HG03039 (cell line): ENCODE data around the gene THAP7.
"Not testable (repeated sequence)": the region's sequence is repeated elsewhere in the genome, so short reads cannot be mapped to it uniquely, and the experiment has no call there.

Experiments
- ATAC-seq: cut with Tn5 transposase; IDR thresholded peaks from one replicate; pipeline ENCODE4 v1.9.1; 2021; ENCODE audit warnings: mild to moderate bottlenecking, moderate library complexity; ENCODE audit not compliant: unreplicated experiment

The THAP7 gene

DNA sequence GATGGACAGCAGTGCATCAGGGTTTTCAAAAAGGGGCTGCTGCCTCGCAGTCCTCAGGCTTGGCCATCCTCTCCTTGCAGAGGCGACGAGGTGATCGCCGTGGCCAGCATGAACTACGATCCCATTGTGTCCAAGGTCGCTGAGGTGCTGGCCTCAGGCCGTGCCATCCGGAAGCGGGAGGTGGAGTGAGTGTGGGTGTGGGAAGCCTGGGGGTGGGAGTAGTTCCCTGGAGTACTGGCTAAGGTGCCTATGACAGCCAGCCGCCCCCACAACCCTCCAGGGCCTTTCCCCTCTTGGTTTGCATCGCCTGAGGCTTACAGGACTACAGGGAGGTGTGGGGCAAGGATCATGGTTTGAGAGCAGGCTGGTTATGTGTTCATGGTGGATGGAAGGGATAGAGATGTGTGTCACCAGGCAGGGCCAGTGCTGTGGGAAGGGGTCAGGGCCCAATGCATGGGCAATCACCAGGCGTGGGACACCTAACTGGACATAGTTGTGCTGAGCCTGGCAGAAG lies 21.9 kb downstream of the THAP7 start:
- no peak for ATAC-seq

DNA sequence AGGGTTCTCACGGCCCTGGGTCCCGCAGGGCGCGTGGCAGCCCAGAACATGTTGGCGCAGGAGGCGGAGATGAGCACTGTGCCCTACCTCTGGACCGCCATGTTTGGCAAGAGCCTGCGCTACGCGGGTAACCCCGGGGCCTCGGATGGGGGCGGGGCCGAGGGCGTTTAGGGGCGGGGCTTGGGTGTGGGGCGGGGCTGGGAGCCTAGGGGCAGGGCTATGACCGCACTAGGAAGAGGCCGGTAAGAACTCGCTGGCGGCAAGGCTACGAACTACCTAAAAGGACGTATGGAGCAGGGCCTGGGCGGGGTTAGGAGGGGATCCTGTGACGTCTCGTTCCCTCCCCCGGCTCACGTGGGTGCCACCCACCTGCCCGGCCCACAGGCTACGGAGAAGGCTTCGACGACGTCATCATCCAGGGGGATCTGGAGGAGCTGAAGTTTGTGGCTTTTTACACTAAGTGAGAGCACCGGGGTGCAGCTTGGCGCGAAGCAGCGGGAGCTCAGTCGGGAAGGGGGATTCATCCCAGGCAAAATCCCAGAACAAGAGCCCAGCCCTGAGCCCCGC lies 22.6 kb downstream of the THAP7 start:
- ATAC-seq, result no peak

DNA sequence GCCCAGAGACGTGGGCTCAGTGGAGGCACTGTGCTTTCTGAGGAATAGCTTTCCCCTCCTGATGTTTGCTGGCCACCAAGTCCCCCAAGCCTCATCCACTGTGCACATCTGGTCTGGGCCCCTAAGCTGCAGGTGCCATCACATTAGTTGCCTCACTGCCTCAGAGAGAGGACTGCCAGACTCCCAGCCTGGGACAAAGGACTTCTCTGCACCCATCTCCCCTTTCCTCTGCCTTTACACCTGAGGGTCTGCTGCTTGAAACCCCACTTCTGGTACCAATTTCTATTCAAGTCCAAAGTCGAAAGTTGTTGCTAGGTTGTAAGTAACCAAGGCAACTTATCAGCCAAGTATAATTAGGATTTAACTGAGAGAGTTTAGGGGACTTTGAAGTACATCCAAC lies 23.5 kb downstream of the THAP7 start:
- no peak for ATAC-seq

DNA sequence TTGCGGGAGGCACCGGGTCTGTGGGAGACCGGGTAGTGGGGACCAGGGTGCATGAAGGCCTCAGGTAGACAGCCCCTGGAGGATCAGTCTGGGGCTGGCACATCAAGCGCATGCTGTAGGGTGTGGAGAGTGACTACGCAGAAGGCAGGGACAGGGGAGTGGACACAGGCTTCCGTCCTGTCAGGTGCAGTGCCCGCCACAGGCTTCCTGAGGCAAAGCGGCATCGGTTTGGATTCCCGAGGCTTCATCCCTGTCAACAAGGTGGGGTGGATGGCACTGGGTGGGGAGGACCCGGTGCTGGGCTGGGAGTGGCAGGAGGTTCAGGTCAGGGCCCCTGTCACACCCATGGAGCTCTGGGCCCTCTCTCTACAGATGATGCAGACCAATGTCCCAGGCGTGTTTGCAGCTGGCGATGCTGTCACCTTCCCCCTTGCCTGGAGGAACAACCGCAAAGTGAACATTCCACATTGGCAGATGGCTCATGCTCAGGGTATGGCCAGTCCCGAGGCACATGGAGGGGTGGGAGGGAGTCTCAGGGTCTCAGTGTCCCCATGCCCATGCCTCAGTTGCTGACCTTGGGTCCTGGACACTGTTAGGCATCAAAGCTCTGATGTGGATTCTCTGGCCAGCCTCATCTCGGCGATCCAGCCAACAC lies 24.3 kb downstream of the THAP7 start:
- no peak for ATAC-seq

DNA sequence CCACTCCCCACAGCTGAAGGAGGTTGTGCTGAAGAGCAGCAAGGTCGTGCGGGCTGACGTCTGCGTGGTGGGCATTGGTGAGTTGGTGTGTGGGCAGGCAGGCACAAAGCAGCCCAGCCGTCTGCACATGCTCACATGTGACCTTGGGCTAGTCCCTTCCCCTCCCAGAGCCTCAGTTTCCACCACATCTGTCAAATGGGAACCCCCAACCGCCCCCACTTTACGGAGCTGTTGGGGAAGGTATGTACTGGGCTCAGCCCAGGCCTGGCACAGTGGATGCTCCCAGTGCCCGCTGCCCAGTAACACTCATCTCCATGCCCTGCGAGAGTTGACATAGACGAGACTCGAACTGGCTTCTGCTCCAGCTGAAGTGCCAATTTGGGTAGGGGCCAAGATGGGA lies 24.9 kb downstream of the THAP7 start:
- ATAC-seq, result no peak

DNA sequence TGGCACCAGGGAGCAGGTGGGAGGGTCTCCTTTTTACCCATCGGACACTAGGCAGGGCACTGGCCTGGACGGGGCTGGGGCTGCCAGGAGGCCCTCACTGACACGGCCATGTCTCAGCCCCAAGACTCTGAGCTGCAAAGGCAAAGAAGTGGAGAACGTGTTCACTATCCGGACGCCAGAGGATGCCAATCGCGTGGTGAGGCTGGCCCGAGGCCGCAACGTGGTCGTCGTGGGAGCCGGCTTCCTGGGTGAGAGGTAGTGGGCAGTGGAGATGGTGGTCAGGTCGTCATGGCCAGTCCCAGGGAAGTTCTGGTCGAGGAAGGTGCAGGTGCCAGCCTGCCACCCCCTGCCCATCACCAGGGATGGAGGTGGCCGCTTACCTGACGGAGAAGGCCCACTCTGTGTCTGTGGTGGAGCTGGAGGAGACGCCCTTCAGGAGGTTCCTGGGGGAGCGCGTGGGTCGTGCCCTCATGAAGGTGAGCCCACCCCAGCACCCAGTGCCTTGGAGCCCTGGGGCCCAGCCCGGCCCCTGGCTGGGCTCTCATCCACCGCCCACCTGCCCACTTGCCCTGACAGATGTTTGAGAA lies 25.5 kb downstream of the THAP7 start:
- no peak for ATAC-seq

DNA sequence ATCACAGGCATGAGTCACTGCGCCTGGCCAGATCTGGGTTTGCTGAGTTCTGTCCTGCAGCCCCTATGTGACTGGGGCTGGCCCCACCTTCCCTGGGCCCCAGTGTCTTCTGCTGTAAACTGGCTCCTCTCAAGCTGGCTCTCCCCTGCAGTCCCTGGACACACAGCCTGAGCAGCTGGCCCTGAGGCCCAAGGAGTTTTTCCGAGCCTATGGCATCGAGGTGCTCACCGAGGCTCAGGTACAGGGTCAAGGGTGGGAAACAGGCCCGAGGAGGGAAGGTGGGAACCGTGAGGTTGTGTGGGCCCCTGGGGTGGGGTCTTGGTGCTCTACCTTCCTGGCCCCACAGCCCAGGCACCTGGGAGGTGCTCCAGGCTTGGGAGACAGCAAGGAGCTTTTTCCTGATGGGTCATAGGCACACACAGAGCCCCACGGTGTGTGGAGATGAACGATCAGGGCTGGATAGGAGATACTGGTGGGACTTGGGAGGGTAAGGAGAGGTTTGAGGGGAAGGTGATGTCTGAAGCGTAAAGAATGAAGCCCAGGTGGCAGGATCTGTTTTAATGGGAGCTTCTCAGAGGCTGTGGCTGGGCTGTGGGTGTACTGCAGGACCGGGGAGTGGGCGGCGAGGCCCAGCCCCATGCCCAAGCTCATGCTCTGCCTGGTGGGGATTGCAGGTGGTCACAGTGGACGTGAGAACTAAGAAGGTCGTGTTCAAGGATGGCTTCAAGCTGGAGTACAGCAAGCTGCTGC lies 26.2 kb downstream of the THAP7 start:
- no peak for ATAC-seq

DNA sequence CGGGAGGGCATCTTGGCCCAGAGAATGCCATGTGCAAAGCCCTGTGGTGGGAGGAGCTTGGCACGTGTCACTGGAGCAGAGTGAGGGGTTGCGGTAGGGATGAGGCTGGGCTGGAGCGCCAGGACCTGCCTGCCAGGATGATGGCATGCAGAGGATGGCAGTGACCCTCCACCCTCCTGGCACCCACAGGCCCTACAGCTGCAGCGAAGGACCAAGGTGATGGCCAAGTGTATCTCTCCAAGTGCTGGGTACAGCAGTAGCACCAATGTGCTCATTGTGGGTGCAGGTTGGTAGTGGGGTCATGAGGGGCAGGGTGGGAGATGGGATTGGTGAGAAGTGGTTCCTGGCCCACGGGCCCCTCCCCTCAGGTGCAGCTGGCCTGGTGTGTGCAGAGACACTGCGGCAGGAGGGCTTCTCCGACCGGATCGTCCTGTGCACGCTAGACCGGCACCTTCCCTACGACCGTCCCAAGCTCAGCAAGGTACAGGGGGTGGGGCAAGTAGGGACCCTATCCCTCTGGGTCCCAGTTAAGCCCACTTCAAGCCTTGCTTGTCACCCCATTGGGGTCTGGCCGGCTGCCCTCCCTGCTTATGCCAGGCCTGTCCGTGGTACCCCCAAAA lies 27.5 kb downstream of the THAP7 start:
- ATAC-seq, result no peak

DNA sequence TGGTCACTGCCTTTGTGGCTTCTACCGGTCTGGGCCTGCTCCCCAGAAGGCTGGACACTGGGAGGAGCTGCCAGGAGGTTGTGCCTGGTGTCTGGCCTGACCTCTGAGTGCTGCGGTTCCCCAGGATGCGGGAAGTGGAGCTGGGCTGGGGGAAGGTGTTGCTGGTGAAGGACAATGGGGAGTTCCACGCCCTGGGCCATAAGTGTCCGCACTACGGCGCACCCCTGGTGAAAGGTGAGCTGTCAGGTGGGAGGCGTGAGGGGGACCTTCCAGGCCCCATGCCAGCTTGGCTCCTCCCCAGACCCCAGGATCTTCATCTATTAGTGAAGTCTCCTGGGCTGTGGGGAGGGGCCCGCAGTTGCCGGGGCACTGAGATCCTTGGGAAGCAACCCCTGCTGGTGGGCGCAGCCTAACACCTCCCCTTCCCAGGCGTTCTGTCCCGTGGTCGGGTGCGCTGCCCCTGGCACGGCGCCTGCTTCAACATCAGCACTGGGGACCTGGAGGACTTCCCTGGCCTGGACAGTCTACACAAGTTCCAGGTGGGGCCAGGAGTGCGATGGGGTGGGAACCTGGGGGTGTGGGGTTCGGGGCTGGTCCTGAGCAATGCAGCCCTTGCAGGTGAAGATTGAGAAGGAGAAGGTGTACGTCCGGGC lies 28.2 kb downstream of the THAP7 start:
- no peak for ATAC-seq

DNA sequence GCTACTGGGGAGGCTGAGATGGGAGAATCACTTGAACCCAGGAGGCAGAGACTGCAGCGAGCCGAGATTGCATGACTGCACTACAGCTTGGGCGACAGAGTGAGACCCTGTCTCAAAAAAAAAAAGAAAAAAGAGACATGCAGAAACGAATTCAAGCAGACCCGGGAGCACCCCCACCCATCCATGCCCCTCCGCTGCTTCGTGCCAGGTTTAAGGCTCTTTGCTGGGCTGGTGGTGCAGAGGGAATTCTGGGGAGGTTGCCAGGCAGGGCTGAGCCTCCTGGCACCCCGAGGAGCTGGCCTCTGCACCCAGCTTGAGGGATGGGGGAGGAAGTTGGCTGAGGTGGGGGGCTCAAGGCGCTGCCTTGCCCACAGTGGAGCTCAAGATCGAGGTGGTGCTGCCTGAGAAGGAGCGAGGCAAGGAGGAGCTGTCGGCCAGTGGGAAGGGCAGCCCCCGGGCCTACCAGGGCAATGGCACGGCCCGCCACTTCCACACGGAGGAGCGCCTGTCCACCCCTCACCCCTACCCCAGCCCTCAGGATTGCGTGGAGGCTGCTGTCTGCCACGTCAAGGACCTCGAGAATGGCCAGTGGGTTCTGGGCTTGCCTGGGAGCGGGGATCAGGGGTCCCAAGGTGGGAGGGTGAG lies 28.9 kb downstream of the THAP7 start:
- no peak for ATAC-seq

DNA sequence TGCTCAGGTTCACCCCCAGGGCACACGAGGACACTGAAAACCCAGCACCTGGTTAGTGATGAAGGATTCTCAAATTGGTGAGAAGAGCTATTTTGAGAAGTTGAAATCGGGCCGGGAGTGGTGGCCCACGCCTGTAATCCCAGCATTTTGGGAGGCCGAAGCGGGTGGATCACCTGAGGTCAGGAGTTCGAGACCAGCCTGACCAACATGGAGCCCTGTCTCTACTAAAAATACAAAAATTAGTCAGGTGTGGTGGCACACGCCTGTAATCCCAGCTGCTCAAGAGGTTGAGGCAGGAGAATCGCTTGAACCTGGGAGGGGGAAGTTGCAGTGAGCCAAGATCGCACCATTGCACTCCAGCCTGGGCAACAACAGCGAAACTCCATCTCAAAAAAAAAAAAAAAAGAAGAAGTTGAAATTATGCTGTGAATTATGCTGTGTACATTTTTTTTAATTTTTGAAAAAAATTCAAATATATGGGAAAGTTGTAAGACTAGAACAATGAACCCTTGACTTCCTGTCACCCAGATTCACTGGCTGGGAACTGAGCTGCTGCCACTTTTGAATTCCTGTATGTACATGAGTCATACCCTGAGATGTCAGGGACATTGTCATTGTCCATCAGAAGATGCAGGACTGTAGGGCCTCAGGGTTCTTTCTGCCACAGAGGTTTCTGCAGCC lies 29.8 kb downstream of the THAP7 start:
- ATAC-seq, result not testable (repeated sequence)

DNA sequence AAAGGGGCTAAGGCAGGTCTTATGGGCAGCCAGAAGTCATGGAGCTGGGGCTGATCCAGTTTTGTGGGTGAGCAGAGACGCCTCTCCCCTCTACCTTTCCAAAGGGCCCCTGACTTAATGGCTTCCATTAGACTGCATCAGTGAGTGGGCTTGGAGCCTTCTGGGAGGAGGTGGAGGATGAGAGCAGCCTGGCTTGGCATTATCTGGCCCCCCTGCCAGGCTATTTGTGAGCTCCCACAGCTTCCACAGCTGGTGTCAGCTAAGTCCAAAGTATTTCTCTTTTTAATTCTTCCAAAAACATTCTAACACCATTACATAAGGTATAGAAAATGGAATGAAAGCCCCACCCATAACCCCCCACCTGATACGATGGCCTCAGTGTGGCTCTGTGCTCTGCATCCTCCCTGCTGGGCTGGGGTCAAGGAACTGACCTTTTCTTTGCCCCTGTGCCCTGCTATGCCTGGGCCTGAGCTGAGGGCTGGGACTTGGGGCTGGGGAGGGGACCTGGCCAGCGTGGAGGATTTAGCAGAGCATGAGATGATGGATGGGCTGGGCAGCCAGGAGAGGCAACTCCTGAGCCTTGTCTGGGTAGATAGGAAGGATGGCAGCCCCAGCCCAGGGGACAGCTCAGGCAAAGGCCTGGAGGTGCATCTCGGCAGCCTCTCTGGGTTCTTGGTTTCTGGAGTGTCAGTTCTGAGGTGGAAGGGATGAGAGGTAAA lies 30.8 kb downstream of the THAP7 start:
- no peak for ATAC-seq

DNA sequence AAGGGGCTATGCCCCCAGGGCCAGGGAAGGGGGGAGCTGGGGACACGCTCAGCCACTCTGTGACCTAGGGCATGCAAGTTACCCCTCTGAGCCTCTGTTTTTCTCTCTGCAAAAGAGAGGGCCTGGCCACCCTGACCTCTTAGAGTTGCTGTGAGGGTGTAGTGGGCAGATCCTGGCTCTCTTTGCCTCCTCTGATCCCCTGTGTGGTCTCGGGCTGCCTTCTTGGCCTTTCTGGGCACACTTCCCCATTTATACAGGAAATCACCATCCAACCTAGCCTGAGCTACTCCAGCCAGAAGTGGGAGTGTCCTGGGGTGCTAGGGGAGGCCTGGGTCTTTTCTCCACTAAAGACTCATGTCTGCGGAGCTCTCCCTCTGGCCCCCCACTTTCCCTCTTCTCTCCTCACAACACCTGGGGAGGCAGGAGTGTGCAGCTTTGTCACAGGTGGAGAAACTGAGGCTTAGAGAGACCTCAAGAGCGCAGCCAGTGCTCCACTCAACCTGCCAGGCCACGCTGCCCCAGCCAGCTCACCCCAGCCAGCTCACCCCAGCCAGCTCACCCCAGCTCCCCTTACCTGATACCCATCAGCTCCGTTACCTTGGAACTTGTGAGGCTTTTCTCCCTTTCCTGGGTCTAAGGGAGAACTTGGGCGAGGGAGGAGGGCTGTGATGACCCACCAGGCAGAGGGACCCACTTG lies 33.5 kb downstream of the THAP7 start:
- no peak for ATAC-seq

DNA sequence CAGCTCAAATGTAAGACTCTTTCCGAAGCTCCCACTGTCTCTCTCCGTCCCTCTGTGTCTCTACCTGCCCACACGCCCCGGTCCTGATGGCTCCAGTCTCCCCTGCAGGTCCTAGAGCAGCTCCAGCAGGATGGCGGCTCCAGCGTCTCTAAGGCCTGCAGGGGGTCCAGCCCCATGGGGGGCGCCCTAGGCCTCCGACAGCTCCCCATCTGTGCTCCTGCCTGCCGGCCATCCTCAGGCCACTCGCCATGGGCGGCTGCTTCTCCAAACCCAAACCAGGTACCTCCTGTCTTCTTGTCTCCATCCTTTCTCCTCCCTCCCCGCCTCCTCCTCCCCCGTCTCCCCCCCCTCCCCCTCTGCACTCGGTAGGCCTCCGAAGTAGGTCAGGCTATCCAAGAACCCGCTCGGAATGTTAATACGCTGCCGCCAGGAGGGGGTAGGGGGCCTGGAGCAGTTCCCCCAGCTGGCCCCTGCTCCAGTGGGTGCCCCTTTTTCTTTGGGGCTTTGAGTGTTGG lies 34.2 kb downstream of the THAP7 start:
- ATAC-seq, result no peak

DNA sequence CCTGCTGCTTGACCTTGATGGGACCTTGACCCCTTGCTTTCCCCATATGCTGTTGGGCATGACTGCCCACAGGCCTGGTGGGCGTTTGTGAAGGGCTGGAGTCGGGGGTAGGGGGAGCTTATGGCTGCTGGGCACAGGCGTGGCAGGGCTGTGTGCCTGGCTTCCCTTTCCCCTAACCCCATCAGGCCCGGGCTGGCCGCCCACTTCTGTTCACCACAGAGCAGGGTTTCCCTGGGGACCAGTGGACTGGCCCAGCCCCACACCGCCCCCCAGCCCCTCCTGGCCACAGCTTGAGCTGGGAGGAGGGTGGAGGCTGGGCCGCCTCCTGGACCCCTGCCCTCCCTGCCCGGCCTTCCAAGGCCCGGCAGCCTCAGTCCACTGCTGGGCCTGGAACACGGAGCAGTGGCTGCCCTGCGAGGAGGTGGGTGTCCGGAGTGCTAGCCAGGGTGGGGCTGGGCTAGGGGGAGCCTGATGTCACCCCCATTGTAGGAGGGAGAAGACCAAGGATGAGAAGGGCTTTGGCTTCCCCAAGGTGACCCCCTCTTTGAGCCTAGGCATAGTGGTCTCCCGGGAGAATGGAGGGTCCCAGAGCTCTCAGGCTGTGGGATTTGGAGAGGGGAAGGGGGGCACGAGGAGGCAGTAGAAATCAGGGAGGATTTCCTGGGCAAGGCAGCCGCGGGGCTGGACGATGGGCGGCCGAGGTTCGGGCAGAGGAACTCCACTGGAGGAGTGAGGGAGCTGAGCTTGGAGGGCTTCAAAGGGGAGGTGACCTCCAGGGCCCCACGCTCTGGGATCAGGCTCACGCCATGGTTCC lies 34.8 kb downstream of the THAP7 start, which contains the start of gene AIFM3:
Gene AIFM3, plus strand, starts transcription at position 373 of the 814 bp plus-strand sequence. CDS start 690 bp downstream, outside the sequence.
- no peak for ATAC-seq

DNA sequence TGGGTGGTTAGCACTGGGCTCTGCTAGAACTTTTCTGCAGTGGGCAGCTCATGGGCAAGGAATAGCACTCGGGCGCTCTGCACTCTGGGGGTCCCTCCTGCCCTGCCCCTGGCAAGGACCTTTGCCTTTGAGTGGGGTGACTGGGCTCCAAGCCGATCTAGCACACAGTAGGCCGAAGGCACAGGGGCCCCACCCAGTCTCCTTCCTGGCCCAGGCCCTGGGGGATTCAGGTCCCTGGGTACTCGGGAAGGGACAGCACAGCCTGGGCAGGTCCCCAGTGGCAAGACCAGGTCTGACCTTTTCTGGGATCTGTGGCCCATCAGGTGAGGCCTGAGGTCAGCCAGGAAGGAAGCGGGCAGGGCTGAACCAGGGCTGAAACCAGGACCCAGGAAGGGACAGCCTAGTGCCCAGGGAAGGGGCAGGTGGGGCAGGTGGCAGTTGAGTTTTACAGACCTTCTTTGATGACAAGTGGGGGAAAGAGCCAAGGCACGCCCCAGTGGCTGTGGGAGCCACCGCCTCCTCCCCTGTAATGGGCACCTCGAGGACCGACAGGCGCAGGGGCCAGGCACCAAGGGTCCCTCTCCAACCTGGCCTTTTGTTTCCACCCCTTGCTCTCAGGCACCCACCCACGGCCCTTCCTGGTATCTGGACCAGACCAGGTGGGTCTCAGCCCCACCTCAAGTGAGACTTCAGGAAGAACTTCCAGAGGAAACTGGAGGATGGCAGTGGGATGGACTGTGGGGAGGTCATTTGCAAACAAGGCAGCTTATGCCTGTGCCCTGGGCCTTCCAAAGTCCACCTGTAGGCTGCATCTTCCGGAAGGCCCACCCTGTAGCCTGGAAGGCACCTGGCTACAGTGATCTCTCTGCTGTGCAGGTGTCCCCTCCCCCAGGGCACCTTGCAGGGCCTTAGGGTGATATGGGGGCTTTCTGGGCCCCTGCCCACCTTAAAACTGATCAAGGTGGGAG lies 35.7 kb downstream of the THAP7 start:
- no peak for ATAC-seq
